Ishikawa (cell line): ENCODE measurements around the gene MAGI2.

Experiments
- CREB1 ChIP-seq: IDR thresholded peaks from 2 replicates; pipeline ENCODE4 v1.6.1; 2012; ENCODE audit warnings: low read depth
- EP300 ChIP-seq: IDR thresholded peaks from 2 replicates; pipeline ENCODE4 v1.6.1; 2012; ENCODE audit warnings: borderline replicate concordance
- FOXM1 ChIP-seq: IDR thresholded peaks from 2 replicates; pipeline ENCODE4 v1.6.1; 2012; ENCODE audit warnings: low read depth, borderline replicate concordance
- NFIC ChIP-seq: IDR thresholded peaks from 2 replicates; pipeline ENCODE4 v1.6.1; 2012
- RAD21 ChIP-seq: IDR thresholded peaks from 2 replicates; pipeline ENCODE4 v1.6.1; 2012; ENCODE audit warnings: low read depth
- TEAD4 ChIP-seq: IDR thresholded peaks from 2 replicates; pipeline ENCODE4 v1.6.1; 2012
- TF ChIP-seq, protein P1 (sequence below): IDR thresholded peaks from 2 replicates; pipeline ENCODE4 v1.6.1; 2012

GRCh38 chr7:78398576-78398975 is 1054.9 kb downstream of the MAGI2 start:
- TF ChIP-seq, protein P1, sequence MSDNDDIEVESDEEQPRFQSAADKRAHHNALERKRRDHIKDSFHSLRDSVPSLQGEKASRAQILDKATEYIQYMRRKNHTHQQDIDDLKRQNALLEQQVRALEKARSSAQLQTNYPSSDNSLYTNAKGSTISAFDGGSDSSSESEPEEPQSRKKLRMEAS: no peak
- TF ChIP-seq EP300: no peak
- TF ChIP-seq RAD21: no peak
- no peak for TF ChIP-seq NFIC
- no peak for TF ChIP-seq CREB1
- TF ChIP-seq FOXM1: no peak
- TF ChIP-seq TEAD4: no peak
